Endothelial cell of umbilical vein (primary cell): Measurements from ENCODE around the gene TMEM129. TPM values are rescaled to one million over a fixed set of nuclear protein-coding genes. Genes with fewer than 3 reads are reported as not detected.

ENCODE experiments used
- BruUV-seq: library from RNA; stranded (reverse); fragments of 400-500 nt; replicated peaks from 2 replicates; lab custom pipeline; 2021; lab: Mats Ljungman, UMichigan
- CTCF ChIA-PET: fragments of 300-600, 350-600 bp; sonication (Branson Sonifier 250); formaldehyde crosslinking; loops from one replicate; lab custom pipeline; 2021; ENCODE audit warnings: antibody characterized with exemption, inconsistent platforms; lab: Charles Lee
- POLR2A ChIA-PET: fragments of 300-600, 350-600 bp; sonication (Branson Sonifier 250); formaldehyde crosslinking; loops from one replicate; lab custom pipeline; 2021; ENCODE audit warnings: antibody characterized with exemption, inconsistent platforms; lab: Charles Lee
- DNase-seq: peaks from one replicate; pipeline ENCODE4 v3.0.0-alpha.2; 2011; ENCODE audit warnings: low read depth, low spot score
- FAIRE-seq: peaks from 2 replicates; lab custom pipeline; 2011; peaks lifted over from hg19 to GRCh38; lab: Jason Lieb, UNC
- H2AFZ ChIP-seq: 2 replicates; pipeline ENCODE4 v1.6.0; 2012; ENCODE audit warnings: low read depth, low read length, control low read depth, inconsistent platforms
- H3K27ac ChIP-seq: 2 replicates; pipeline ENCODE4 v1.5.1; 2011; ENCODE audit warnings: low read depth, mild to moderate bottlenecking, control low read depth, low read length, moderate library complexity; ENCODE audit not compliant: insufficient read depth
- H3K27me3 ChIP-seq, 2 experiments: 2 replicates each; pipeline versions ENCODE4 v1.6.0 to v1.6.1; 2011; ENCODE audit warnings: low read length in 2 of 2, mixed read lengths in 1 of 2; ENCODE audit not compliant: control insufficient read depth in 2 of 2, insufficient read depth in 2 of 2
- H3K36me3 ChIP-seq, 2 experiments: 2 replicates in 1 of 2; 3 replicates in 1 of 2; pipeline ENCODE4 v1.5.1; 2011; ENCODE audit warnings: low read length in 2 of 2, mild to moderate bottlenecking in 1 of 2, moderate library complexity in 1 of 2; ENCODE audit not compliant: control insufficient read depth in 2 of 2, insufficient read depth in 2 of 2; ENCODE audit errors: extremely low read depth in 1 of 2
- H3K4me1 ChIP-seq: 3 replicates; pipeline ENCODE4 v1.5.1; 2011; ENCODE audit warnings: mild to moderate bottlenecking, low read length; ENCODE audit not compliant: control insufficient read depth, insufficient read depth; ENCODE audit errors: extremely low read depth
- H3K4me2 ChIP-seq: 2 replicates; pipeline ENCODE4 v1.6.1; 2011; ENCODE audit warnings: low read length, control low read depth, mixed read lengths; ENCODE audit not compliant: insufficient read depth
- H3K4me3 ChIP-seq, 3 experiments: fragments of 200-600 bp in 1 of 3; sonication (generic), shearing (Covaris generic) in 1 of 3; replicated peaks in 1 of 3; 2 replicates each; pipeline ENCODE4 v1.5.1; 2011 to 2016; ENCODE audit warnings: control low read depth in 3 of 3, low read length in 3 of 3, mild to moderate bottlenecking in 2 of 3, inconsistent platforms in 1 of 3, low read depth in 1 of 3, moderate library complexity in 1 of 3; ENCODE audit not compliant: insufficient read depth in 1 of 3
- H3K79me2 ChIP-seq: 2 replicates; pipeline ENCODE4 v1.6.0; 2012; ENCODE audit warnings: low read length, inconsistent platforms; ENCODE audit not compliant: control insufficient read depth, insufficient read depth
- H3K9ac ChIP-seq: replicated peaks from 2 replicates; pipeline ENCODE3; 2011; ENCODE audit warnings: low read length, control low read depth; ENCODE audit not compliant: insufficient read depth; ENCODE audit errors: extremely low read depth
- H3K9me1 ChIP-seq: replicated peaks from 3 replicates; pipeline ENCODE4 v1.6.0; 2011; ENCODE audit warnings: mild to moderate bottlenecking, low read length; ENCODE audit not compliant: control insufficient read depth, insufficient read depth; ENCODE audit errors: extremely low read depth
- H3K9me3 ChIP-seq: replicated peaks from 2 replicates; pipeline ENCODE4 v1.5.1; 2012; ENCODE audit warnings: low read length, inconsistent platforms; ENCODE audit not compliant: control insufficient read depth, insufficient read depth
- H4K20me1 ChIP-seq: replicated peaks from 2 replicates; pipeline ENCODE3; 2011; ENCODE audit warnings: mild to moderate bottlenecking, low read length; ENCODE audit not compliant: control insufficient read depth, insufficient read depth; ENCODE audit errors: extremely low read depth
- EZH2 ChIP-seq: IDR thresholded peaks from 2 replicates; pipeline ENCODE4 v1.6.1; 2012; ENCODE audit warnings: borderline replicate concordance, low read depth, mild to moderate bottlenecking, moderate library complexity, low read length, inconsistent platforms; ENCODE audit not compliant: severe bottlenecking
- GATA2 ChIP-seq: IDR thresholded peaks from 2 replicates; pipeline ENCODE4 v1.7.0; 2011; ENCODE audit warnings: low read depth, mild to moderate bottlenecking, moderate library complexity, mixed read lengths, low read length; ENCODE audit not compliant: insufficient read length, insufficient read depth
- MAX ChIP-seq: IDR thresholded peaks from 2 replicates; pipeline ENCODE4 v1.6.1; 2011; ENCODE audit not compliant: insufficient read depth, insufficient read length
- MYC ChIP-seq: IDR thresholded peaks from one replicate; pipeline ENCODE4 v1.6.1; 2011; ENCODE audit warnings: mild to moderate bottlenecking, low read depth, low read length
- POLR2A ChIP-seq: IDR thresholded peaks from 2 replicates; pipeline ENCODE4 v1.6.1; 2012; ENCODE audit warnings: low read depth, mild to moderate bottlenecking, control low read depth, low read length
- POLR2AphosphoS5 ChIP-seq: IDR thresholded peaks from 2 replicates; pipeline ENCODE4 v1.6.1; 2012; ENCODE audit warnings: low read depth, mild to moderate bottlenecking, control low read depth, low read length, moderate library complexity; ENCODE audit not compliant: insufficient read depth
- dilution Hi-C: fragments of 300-500 bp; cut with MboI; formaldehyde crosslinking; loops from one replicate; pipeline ENCODE4 v1.15.0; 2019; ENCODE audit warnings: low sequenced_read_pairs; ENCODE audit not compliant: extremely low pct_ligation_motif_present
- intact Hi-C: fragments of 100-400 bp; cut with micrococcal nuclease; formaldehyde crosslinking; loops from one replicate; pipeline ENCODE4 v1.10.0; 2022
- polyA plus RNA-seq, 4 experiments: library from polyadenylated mRNA; depleted of rRNA in 3 of 4; stranded (reverse) in 3 of 4; unstranded in 1 of 4; fragments of >200 nt; gene quantifications; 2 replicates each; pipeline versions ENCODE4 v1.2.1 to v1.2.3, GENCODE V29; 2011 to 2012; ENCODE audit warnings: missing spikeins in 1 of 4
- total RNA-seq: library from RNA; stranded (reverse); gene quantifications from 2 replicates; pipeline ENCODE4 v1.2.3, GENCODE V29; 2021
- TF ChIP-seq, protein P1 (sequence below), 2 donors: IDR thresholded peaks; 1 replicate in 1 of 2; 2 replicates in 1 of 2; pipeline ENCODE4 v1.5.1; 2011; ENCODE audit warnings: low read length in 2 of 2, mild to moderate bottlenecking in 2 of 2, moderate library complexity in 2 of 2, control low read depth in 1 of 2, inconsistent platforms in 1 of 2, low read depth in 1 of 2; ENCODE audit not compliant: insufficient read depth in 1 of 2; ENCODE audit errors: extremely low read depth in 1 of 2

TMEM129 gene
- total and polyA plus RNA-seq, 2 donors (not counting 3 experiments of a cell fraction or from before 2014, with no cell fraction given) = 23.2 to 33.2 TPM

DNA sequence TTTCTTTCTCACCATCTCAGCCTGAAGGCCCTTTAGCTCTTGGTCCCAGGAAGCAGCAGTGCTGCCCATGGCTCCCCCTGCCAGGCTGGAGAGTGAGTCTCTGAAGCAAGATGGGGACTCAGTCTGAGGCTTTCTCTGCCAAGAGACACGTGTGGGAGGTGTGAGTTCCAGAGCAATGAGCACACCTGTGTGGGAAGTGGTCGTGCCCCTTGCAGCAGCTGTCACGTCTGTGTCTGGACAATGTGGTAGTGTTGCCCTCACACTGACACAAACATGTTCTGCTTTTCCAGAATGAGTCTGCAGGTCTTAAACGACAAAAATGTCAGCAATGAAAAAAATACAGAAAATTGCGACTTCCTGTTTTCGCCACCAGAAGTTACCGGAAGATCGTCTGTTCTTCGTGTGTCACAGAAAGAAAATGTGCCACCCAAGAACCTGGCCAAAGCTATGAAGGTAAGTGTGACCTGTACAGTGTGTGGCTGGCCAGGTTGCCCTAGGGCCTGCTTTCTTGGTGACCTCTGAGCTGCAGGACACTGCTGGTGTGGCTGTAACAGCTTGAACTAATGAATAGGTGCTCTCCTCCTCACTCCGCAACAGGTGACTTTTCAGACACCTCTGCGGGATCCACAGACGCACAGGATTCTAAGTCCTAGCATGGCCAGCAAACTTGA is 2.1 kb upstream of the TMEM129 start:
- Histone ChIP-seq H3K4me3 (peak overlapping the region in 1 of 3 experiments; percentile 73), H3K27ac (no peak overlapping the region), H2AFZ (no peak overlapping the region), H3K4me2 (peak overlapping the region; percentile 78), H3K27me3 (no peaks in the 10 kb centered on the region), H3K79me2 (peaks cover 67% of the 10 kb centered on the region), H4K20me1 (no peaks in the 10 kb centered on the region), H3K4me1 (peaks cover 40% of the 10 kb centered on the region), H3K36me3 (peaks cover 2 to 6% of the 10 kb centered on the region in 2 experiments), H3K9me3 (no peaks in the 10 kb centered on the region), H3K9ac (no peak overlapping the region), H3K9me1 (no peaks in the 10 kb centered on the region)
- POLR2A ChIA-PET = no interaction called here
- TSS peak; percentile 5 for BruUV-seq
- TF ChIP-seq GATA2 (no peak), MAX (no peak), MYC (no peak), POLR2A (no peak), EZH2 (no peak), POLR2AphosphoS5 (no peak)
- TF ChIP-seq, protein P1, sequence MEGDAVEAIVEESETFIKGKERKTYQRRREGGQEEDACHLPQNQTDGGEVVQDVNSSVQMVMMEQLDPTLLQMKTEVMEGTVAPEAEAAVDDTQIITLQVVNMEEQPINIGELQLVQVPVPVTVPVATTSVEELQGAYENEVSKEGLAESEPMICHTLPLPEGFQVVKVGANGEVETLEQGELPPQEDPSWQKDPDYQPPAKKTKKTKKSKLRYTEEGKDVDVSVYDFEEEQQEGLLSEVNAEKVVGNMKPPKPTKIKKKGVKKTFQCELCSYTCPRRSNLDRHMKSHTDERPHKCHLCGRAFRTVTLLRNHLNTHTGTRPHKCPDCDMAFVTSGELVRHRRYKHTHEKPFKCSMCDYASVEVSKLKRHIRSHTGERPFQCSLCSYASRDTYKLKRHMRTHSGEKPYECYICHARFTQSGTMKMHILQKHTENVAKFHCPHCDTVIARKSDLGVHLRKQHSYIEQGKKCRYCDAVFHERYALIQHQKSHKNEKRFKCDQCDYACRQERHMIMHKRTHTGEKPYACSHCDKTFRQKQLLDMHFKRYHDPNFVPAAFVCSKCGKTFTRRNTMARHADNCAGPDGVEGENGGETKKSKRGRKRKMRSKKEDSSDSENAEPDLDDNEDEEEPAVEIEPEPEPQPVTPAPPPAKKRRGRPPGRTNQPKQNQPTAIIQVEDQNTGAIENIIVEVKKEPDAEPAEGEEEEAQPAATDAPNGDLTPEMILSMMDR (IDR thresholded peaks at IDR 0.05; ENCODE audit: extremely low read depth in 1 of 2, insufficient read depth in 1 of 2, low read depth in 1 of 2, low read length in 2 of 2) = no peak
- DNase-seq (no peak), FAIRE-seq (no peak)
- intact Hi-C loops (no loop called here), dilution Hi-C loops (no loop called here)
- CTCF ChIA-PET = interaction anchor here (4.1 to 12.0 kb wide), 2 partner anchors 11 to 31 kb away, joined by 11 to 347 read pairs; partner anchors contain the start of gene SLBP
